OCI-LY7 (cell line): Measurements from ENCODE around the gene FAM171A2. TPM values are rescaled to one million over a fixed set of nuclear protein-coding genes. Genes with fewer than 3 reads are reported as not detected.

Source experiments
- BruUV-seq: library from RNA; stranded (reverse); fragments of 400-500 nt; replicated peaks from 2 replicates; lab custom pipeline; 2021; lab: Mats Ljungman, UMichigan
- CTCF ChIA-PET: fragments of 300-600 bp; sonication (Branson Sonifier 250); formaldehyde crosslinking; loops from one replicate; lab custom pipeline; 2022; ENCODE audit warnings: antibody characterized with exemption; ENCODE audit not compliant: unreplicated experiment; lab: Charles Lee
- POLR2A ChIA-PET: fragments of 300-600 bp; sonication (Branson Sonifier 250); formaldehyde crosslinking; loops from one replicate; lab custom pipeline; 2022; ENCODE audit warnings: antibody characterized with exemption; lab: Charles Lee
- DNase-seq: peaks from one replicate; pipeline ENCODE4 v3.0.0-alpha.2; 2015; ENCODE audit warnings: low spot score
- H2AFZ ChIP-seq: fragments of 200-600 bp; sonication (generic), shearing (Covaris generic); 2 replicates; pipeline ENCODE4 v1.6.1; 2014; ENCODE audit warnings: mild to moderate bottlenecking, antibody characterized with exemption, low read length, moderate library complexity
- H3K27ac ChIP-seq: fragments of 200-600 bp; sonication (generic); 2 replicates; pipeline ENCODE4 v1.5.1; 2014; ENCODE audit warnings: mixed run types, low read depth, mild to moderate bottlenecking, moderate library complexity, low read length, inconsistent platforms; ENCODE audit not compliant: poor library complexity, severe bottlenecking
- H3K36me3 ChIP-seq: fragments of 200-600 bp; sonication (generic); 2 replicates; pipeline ENCODE4 v1.6.1; 2014; ENCODE audit warnings: mild to moderate bottlenecking, antibody characterized with exemption, low read length, moderate library complexity, mixed read lengths; ENCODE audit not compliant: insufficient read depth
- H3K4me1 ChIP-seq: fragments of 200-600 bp; sonication (generic); 2 replicates; pipeline ENCODE4 v1.5.1; 2014; ENCODE audit warnings: mild to moderate bottlenecking, low read length; ENCODE audit not compliant: insufficient read depth, poor library complexity, severe bottlenecking
- H3K4me2 ChIP-seq: fragments of 200-600 bp; sonication (generic); 2 replicates; pipeline ENCODE4 v1.6.1; 2014; ENCODE audit warnings: mild to moderate bottlenecking, low read length
- H3K4me3 ChIP-seq: fragments of 200-600 bp; sonication (generic); 2 replicates; pipeline ENCODE4 v1.5.1; 2014; ENCODE audit warnings: mild to moderate bottlenecking, low read depth, low read length; ENCODE audit not compliant: poor library complexity, severe bottlenecking
- H3K79me2 ChIP-seq: fragments of 200-600 bp; sonication (generic); 2 replicates; pipeline ENCODE4 v1.6.1; 2016; ENCODE audit warnings: low read depth, mild to moderate bottlenecking, low read length, moderate library complexity, mixed read lengths; ENCODE audit not compliant: insufficient read depth
- H3K9me2 ChIP-seq: fragments of 200-600 bp; sonication (generic); 2 replicates; pipeline ENCODE4 v1.6.1; 2016; ENCODE audit warnings: mild to moderate bottlenecking, low read length, mixed read lengths; ENCODE audit not compliant: insufficient read depth
- H3K9me3 ChIP-seq: fragments of 200-600 bp; sonication (generic); 2 replicates; pipeline ENCODE4 v1.6.1; 2014; ENCODE audit warnings: mild to moderate bottlenecking, mixed run types, low read length, mixed read lengths
- H4K20me1 ChIP-seq: fragments of 200-600 bp; sonication (generic); 2 replicates; pipeline ENCODE4 v1.6.1; 2014; ENCODE audit warnings: mild to moderate bottlenecking, antibody characterized with exemption, low read length, moderate library complexity, mixed read lengths; ENCODE audit not compliant: insufficient read depth
- CTCF ChIP-seq: fragments of 200-600 bp; sonication (generic); conservative IDR thresholded peaks from 2 replicates; pipeline ENCODE4 v1.5.1; 2014; ENCODE audit warnings: mild to moderate bottlenecking, antibody characterized with exemption, low read length, moderate library complexity, mixed read lengths
- EZH2phosphoT487 ChIP-seq: fragments of 200-600 bp; sonication (generic); IDR thresholded peaks from 2 replicates; pipeline ENCODE4 v1.6.1; 2018; ENCODE audit warnings: low read depth, borderline replicate concordance, mild to moderate bottlenecking, mixed run types, antibody characterized with exemption, low read length, moderate library complexity, mixed read lengths
- intact Hi-C: fragments of 100-400 bp; cut with micrococcal nuclease; formaldehyde crosslinking; loops from one replicate; pipeline ENCODE4 v1.10.0; 2022; ENCODE audit not compliant: unreplicated experiment
- total RNA-seq, 2 experiments: library from RNA; depleted of rRNA in 1 of 2; stranded (reverse); fragments of >200 nt in 1 of 2; shearing (Covaris generic) in 1 of 2; gene quantifications; 2 replicates each; pipeline ENCODE4 v1.2.3, GENCODE V29; 2014 to 2022

Gene FAM171A2
- total RNA-seq, 2 experiments from 2014 or later = 3.4 to 4.6 TPM

GRCh38 chr17:44380767-44381166, 17.1 kb upstream of the FAM171A2 start:
- Histone ChIP-seq H3K4me2 (no peak overlapping the region), H3K9me3 (no peaks in the 10 kb centered on the region), H3K9me2 (no peaks in the 10 kb centered on the region), H3K4me3 (no peak overlapping the region), H4K20me1 (no peaks in the 10 kb centered on the region), H3K36me3 (no peaks in the 10 kb centered on the region), H3K27ac (no peak overlapping the region), H3K4me1 (peaks cover 7% of the 10 kb centered on the region), H3K79me2 (no peaks in the 10 kb centered on the region), H2AFZ (no peak overlapping the region)
- ChIA-PET CTCF (no interaction called here), POLR2A (interaction anchor here (0.6 kb wide), 1 partner anchor 78 kb away, joined by 3 read pairs; no protein-coding TSS in a partner anchor)
- TF ChIP-seq CTCF (no peak), EZH2phosphoT487 (no peak)
- DNase-seq = no peak
- BruUV-seq = no TSS peak
- intact Hi-C loops = no loop called here

- no peak overlapping the region for H2AFZ ChIP-seq
- BruUV-seq = no TSS peak
- H3K4me3 ChIP-seq = no peak overlapping the region
- no peaks in the 10 kb centered on the region for H4K20me1 ChIP-seq
- H3K9me2 ChIP-seq = no peaks in the 10 kb centered on the region
- peaks cover under 1% of the 10 kb centered on the region for H3K4me1 ChIP-seq
- CTCF ChIA-PET = no interaction called here
- H3K4me2 ChIP-seq = no peak overlapping the region
- POLR2A ChIA-PET = interaction anchor here (0.6 kb wide), 1 partner anchor 78 kb away, joined by 3 read pairs; no protein-coding TSS in a partner anchor
- H3K9me3 ChIP-seq = no peaks in the 10 kb centered on the region
- H3K79me2 ChIP-seq = no peaks in the 10 kb centered on the region
- no peak overlapping the region for H3K27ac ChIP-seq
- intact Hi-C loops = no loop called here
- DNase-seq = no peak
- TF ChIP-seq CTCF = no peak
- H3K36me3 ChIP-seq = no peaks in the 10 kb centered on the region
These were observed 16.2 kb upstream of the FAM171A2 start for GRCh38 chr17:44379887-44380286.

DNA sequence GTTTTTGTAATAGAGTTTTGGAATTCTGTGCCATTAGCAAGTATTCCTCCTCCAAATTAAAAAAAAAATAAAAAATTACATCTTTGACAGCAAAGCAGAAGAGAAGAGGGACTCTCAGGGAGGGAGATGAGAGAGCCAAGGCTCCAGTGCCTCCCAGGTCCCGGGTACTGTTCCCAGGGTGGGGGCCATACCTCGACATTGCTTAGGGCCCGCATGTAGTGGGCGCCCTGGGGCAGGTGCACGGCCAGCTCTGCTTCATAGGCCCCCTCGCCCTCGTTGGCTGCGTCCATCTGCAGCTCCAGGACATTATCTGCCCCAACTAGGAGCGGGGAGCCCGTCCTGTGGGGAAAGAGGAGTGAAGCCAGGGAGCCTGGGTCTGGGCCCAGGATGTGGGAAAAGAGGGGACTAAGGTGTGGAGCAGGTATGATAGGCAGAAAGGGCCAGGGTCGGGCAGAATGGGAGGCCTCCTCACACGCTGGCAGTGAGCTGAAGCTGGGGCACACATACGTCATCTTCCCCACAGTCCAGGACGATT, 14.6 kb upstream of the FAM171A2 start:
- BruUV-seq = no TSS peak
- Histone ChIP-seq H3K4me3 (no peak overlapping the region), H3K79me2 (no peaks in the 10 kb centered on the region), H3K27ac (no peak overlapping the region), H3K4me2 (no peak overlapping the region), H3K9me2 (no peaks in the 10 kb centered on the region), H2AFZ (no peak overlapping the region), H4K20me1 (no peaks in the 10 kb centered on the region), H3K9me3 (no peaks in the 10 kb centered on the region), H3K36me3 (no peaks in the 10 kb centered on the region), H3K4me1 (no peaks in the 10 kb centered on the region)
- TF ChIP-seq EZH2phosphoT487 (no peak), CTCF (no peak)
- DNase-seq = no peak
- CTCF ChIA-PET = no interaction called here
- POLR2A ChIA-PET = no interaction called here
- intact Hi-C loops = no loop called here
